PC-9 (cell line): Measurements from ENCODE around the gene PRDM10. TPM values are rescaled to one million over a fixed set of nuclear protein-coding genes. Genes with fewer than 3 reads are reported as not detected.

Experiments used
- BruUV-seq: library from RNA; stranded (reverse); fragments of 400-500 nt; replicated peaks from 2 replicates; lab custom pipeline; 2021; lab: Mats Ljungman, UMichigan
- CTCF ChIA-PET: fragments of 300-600 bp; sonication (Branson Sonifier 250); formaldehyde crosslinking; loops from one replicate; lab custom pipeline; 2022; ENCODE audit warnings: antibody characterized with exemption; lab: Charles Lee
- POLR2A ChIA-PET: fragments of 300-600 bp; sonication (Branson Sonifier 250); formaldehyde crosslinking; loops from one replicate; lab custom pipeline; 2022; ENCODE audit warnings: antibody characterized with exemption; ENCODE audit not compliant: unreplicated experiment; lab: Charles Lee
- DNase-seq, 2 experiments: peaks; one replicate each; pipeline versions ENCODE4 v3.0.0 to v3.0.0-alpha.2; 2015 to 2022; ENCODE audit warnings: mixed read lengths in 1 of 2
- H2AFZ ChIP-seq: fragments of 200-600 bp; sonication (generic); 2 replicates; pipeline ENCODE4 v1.8.1; 2017; ENCODE audit warnings: antibody characterized with exemption
- H3F3A ChIP-seq: fragments of 200-600 bp; sonication (generic); 2 replicates; pipeline ENCODE4 v1.8.1; 2017; ENCODE audit warnings: antibody characterized with exemption, mild to moderate bottlenecking, low read depth; ENCODE audit not compliant: insufficient read depth
- H3K27ac ChIP-seq: fragments of 200-600 bp; sonication (generic); 2 replicates; pipeline ENCODE4 v1.6.1; 2016; ENCODE audit warnings: mixed run types
- H3K27me3 ChIP-seq: fragments of 200-600 bp; sonication (generic); 2 replicates; pipeline ENCODE4 v1.6.1; 2016; ENCODE audit warnings: low read depth, mixed run types; ENCODE audit not compliant: insufficient read depth
- H3K36me3 ChIP-seq: fragments of 200-600 bp; sonication (generic); 2 replicates; pipeline ENCODE4 v1.6.1; 2016; ENCODE audit warnings: low read depth, mixed run types
- H3K4me1 ChIP-seq: fragments of 200-600 bp; sonication (generic); replicated peaks from 2 replicates; pipeline ENCODE4 v1.6.1; 2016; ENCODE audit warnings: mixed run types; ENCODE audit not compliant: insufficient read depth
- H3K4me2 ChIP-seq: fragments of 200-600 bp; sonication (generic); 2 replicates; pipeline ENCODE4 v1.6.1; 2017; ENCODE audit warnings: mixed run types
- H3K4me3 ChIP-seq: fragments of 200-600 bp; sonication (generic); 2 replicates; pipeline ENCODE4 v1.6.1; 2016; ENCODE audit warnings: mixed run types
- H3K79me2 ChIP-seq: fragments of 200-600 bp; sonication (generic); 2 replicates; pipeline ENCODE4 v1.6.1; 2017; ENCODE audit warnings: low read depth, mixed run types
- H3K9me2 ChIP-seq: fragments of 200-600 bp; sonication (generic); 2 replicates; pipeline ENCODE4 v1.8.1; 2017; ENCODE audit warnings: mild to moderate bottlenecking; ENCODE audit not compliant: insufficient read depth
- H3K9me3 ChIP-seq: fragments of 200-600 bp; sonication (generic); 2 replicates; pipeline ENCODE4 v1.8.1; 2016; ENCODE audit warnings: low read depth; ENCODE audit not compliant: insufficient read depth
- H4K20me1 ChIP-seq: fragments of 200-600 bp; sonication (generic); 2 replicates; pipeline ENCODE4 v1.8.1; 2017; ENCODE audit not compliant: insufficient read depth
- EZH2 ChIP-seq: fragments of 200-600 bp; sonication (generic); IDR thresholded peaks from 2 replicates; pipeline ENCODE4 v1.8.0; 2017; ENCODE audit warnings: antibody characterized with exemption, low read depth
- intact Hi-C: fragments of 100-400 bp; cut with micrococcal nuclease; formaldehyde crosslinking; loops from one replicate; pipeline ENCODE4 v1.10.0; 2022; ENCODE audit not compliant: unreplicated experiment
- total RNA-seq: library from RNA; stranded (reverse); gene quantifications from 2 replicates; pipeline ENCODE4 v1.2.3, GENCODE V29; 2021
- TF ChIP-seq, protein P1 (sequence below): fragments of 200-600 bp; sonication (generic); conservative IDR thresholded peaks from 2 replicates; pipeline ENCODE4 v1.6.1; 2017; ENCODE audit warnings: mixed run types, antibody characterized with exemption, mild to moderate bottlenecking, moderate library complexity

PRDM10 gene
- total RNA-seq, 1 experiment from 2014 or later, result 14.6 TPM

DNA sequence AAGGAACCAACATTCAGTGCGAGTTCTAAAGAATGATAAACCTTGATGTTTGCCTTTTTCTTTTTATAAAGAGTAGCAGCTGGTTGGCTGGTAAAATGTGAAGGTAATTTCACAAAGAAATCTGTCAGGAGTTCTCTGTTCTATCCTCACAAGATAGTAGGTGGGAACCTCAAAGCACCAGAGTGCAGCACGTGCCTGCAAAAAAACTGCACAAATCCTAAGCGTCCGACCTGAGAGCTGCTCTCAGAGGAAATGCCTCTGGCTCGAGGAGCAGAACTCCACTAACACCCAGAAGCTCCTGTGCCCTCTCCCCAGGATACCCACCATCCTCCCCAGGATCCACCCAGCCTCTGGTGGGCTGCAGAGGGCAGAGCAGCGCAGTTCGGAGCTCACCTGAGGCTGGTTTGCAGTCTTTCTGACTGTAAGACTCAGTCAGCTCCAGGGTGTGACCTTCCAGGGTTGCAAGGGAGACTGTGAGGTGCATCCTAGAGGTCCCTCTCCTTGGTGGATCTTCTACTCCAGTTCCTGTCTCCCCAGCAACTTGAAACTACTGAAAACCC, 23.5 kb downstream of the PRDM10 start:
- Histone ChIP-seq H3K79me2 (no peaks in the 10 kb centered on the region), H3K4me3 (no peak overlapping the region), H3K36me3 (no peaks in the 10 kb centered on the region), H3K27me3 (no peaks in the 10 kb centered on the region), H3K9me3 (no peaks in the 10 kb centered on the region), H3K9me2 (no peaks in the 10 kb centered on the region), H4K20me1 (no peaks in the 10 kb centered on the region), H3K4me2 (no peak overlapping the region), H2AFZ (no peak overlapping the region), H3K4me1 (no peaks in the 10 kb centered on the region), H3K27ac (no peak overlapping the region), H3F3A (no peaks in the 10 kb centered on the region)
- intact Hi-C loops, result no loop called here
- DNase-seq, result no peak
- POLR2A ChIA-PET, result no interaction called here
- TF ChIP-seq, protein P1, sequence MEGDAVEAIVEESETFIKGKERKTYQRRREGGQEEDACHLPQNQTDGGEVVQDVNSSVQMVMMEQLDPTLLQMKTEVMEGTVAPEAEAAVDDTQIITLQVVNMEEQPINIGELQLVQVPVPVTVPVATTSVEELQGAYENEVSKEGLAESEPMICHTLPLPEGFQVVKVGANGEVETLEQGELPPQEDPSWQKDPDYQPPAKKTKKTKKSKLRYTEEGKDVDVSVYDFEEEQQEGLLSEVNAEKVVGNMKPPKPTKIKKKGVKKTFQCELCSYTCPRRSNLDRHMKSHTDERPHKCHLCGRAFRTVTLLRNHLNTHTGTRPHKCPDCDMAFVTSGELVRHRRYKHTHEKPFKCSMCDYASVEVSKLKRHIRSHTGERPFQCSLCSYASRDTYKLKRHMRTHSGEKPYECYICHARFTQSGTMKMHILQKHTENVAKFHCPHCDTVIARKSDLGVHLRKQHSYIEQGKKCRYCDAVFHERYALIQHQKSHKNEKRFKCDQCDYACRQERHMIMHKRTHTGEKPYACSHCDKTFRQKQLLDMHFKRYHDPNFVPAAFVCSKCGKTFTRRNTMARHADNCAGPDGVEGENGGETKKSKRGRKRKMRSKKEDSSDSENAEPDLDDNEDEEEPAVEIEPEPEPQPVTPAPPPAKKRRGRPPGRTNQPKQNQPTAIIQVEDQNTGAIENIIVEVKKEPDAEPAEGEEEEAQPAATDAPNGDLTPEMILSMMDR, result no peak
- no TSS peak for BruUV-seq
- CTCF ChIA-PET, result no interaction called here

DNA sequence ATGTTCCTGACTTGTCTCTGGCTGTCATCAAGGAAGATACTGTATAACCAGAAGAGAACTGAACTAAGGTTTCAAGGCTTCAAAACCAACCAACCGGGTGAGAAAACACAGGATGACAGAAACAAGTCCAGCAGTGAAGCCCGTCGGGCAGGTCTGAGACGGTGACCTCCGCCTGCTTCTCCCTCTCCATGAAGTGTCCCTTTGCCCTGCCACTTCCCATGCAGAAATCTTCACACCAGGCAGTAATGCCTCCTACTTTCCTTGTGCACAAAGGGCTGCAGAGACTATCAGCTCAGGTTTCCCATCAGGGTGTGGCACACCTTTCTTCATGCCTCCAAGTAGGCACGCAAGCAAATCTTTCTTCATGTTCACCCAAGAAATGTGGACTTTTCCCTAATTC, 24.2 kb downstream of the PRDM10 start:
- TF ChIP-seq EZH2, result no peak
- TF ChIP-seq, protein P1, result no peak
- no peaks in the 10 kb centered on the region for H3K79me2 ChIP-seq
- DNase-seq, result peak in 1 of 2 experiments; percentile 22
- H3K27ac ChIP-seq, result no peak overlapping the region
- ChIA-PET CTCF (no interaction called here), POLR2A (interaction anchor here (0.7 kb wide), 1 partner anchor 201 kb away, joined by 4 read pairs; no protein-coding TSS in a partner anchor)
- no peaks in the 10 kb centered on the region for H3F3A ChIP-seq
- H3K4me3 ChIP-seq, result no peak overlapping the region
- no TSS peak for BruUV-seq
- H3K4me1 ChIP-seq, result no peaks in the 10 kb centered on the region
- no peaks in the 10 kb centered on the region for H3K9me3 ChIP-seq
- no peaks in the 10 kb centered on the region for H3K9me2 ChIP-seq
- no peaks in the 10 kb centered on the region for H3K27me3 ChIP-seq
- no peaks in the 10 kb centered on the region for H4K20me1 ChIP-seq
- H3K4me2 ChIP-seq, result no peak overlapping the region
- intact Hi-C loops, result no loop called here
- H2AFZ ChIP-seq, result no peak overlapping the region
- no peaks in the 10 kb centered on the region for H3K36me3 ChIP-seq

DNA sequence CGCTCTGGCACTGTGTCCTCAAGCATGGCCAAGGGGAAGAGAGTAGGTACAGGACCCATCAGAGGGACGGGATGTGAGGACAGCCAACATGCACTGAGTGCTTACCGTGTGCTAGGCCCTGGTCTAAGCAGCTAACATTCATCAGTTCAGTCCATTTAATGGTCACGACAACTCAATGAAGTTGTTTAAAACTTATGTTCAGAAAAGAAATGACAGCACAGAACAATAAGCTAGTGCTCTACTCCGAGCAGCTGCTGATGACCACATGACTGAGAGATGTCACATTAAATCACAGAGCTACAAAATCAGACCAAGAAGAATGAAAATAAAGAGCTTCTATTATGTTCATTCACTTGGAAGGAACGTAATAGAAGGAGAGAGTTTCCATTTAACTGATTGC, 26.3 kb downstream of the PRDM10 start:
- no peaks in the 10 kb centered on the region for H3K79me2 ChIP-seq
- no peaks in the 10 kb centered on the region for H3K36me3 ChIP-seq
- no peaks in the 10 kb centered on the region for H3K9me2 ChIP-seq
- CTCF ChIA-PET, result no interaction called here
- BruUV-seq, result no TSS peak
- no peaks in the 10 kb centered on the region for H3K9me3 ChIP-seq
- DNase-seq, result no peak
- intact Hi-C loops, result no loop called here
- no peak for TF ChIP-seq EZH2
- TF ChIP-seq, protein P1, result no peak
- H3K4me1 ChIP-seq, result no peaks in the 10 kb centered on the region
- H2AFZ ChIP-seq, result no peak overlapping the region
- no peak overlapping the region for H3K4me2 ChIP-seq
- POLR2A ChIA-PET, result no interaction called here
- no peaks in the 10 kb centered on the region for H3F3A ChIP-seq
- no peak overlapping the region for H3K4me3 ChIP-seq
- no peaks in the 10 kb centered on the region for H4K20me1 ChIP-seq
- no peaks in the 10 kb centered on the region for H3K27me3 ChIP-seq
- H3K27ac ChIP-seq, result no peak overlapping the region
